Muscle of leg (tissue), 11 donors: ENCODE results near the gene CCDC50. TPM values are rescaled to one million over a fixed set of nuclear protein-coding genes. Genes with fewer than 3 reads are reported as not detected.

ENCODE experiments used
- DNase-seq: peaks from one replicate; pipeline ENCODE4 v3.0.0; 2013
- H3K27ac ChIP-seq: one replicate; pipeline ENCODE4 v1.5.1; 2013; ENCODE audit warnings: mild to moderate bottlenecking, low read length, control low read depth
- H3K27me3 ChIP-seq: one replicate; pipeline ENCODE4 v1.6.1; 2013; ENCODE audit warnings: low read length; ENCODE audit not compliant: control insufficient read depth, insufficient read depth
- H3K36me3 ChIP-seq: one replicate; pipeline ENCODE4 v1.6.1; 2013; ENCODE audit warnings: low read length; ENCODE audit not compliant: control insufficient read depth, insufficient read depth
- H3K4me1 ChIP-seq: one replicate; pipeline ENCODE4 v1.6.1; 2013; ENCODE audit warnings: low read length; ENCODE audit not compliant: control insufficient read depth, insufficient read depth
- H3K4me3 ChIP-seq: one replicate; pipeline ENCODE4 v1.5.1; 2013; ENCODE audit warnings: low read length, control low read depth
- H3K9me3 ChIP-seq: replicated peaks from 2 replicates; pipeline ENCODE4 v1.6.1; 2013; ENCODE audit warnings: low read depth, low read length; ENCODE audit not compliant: control insufficient read depth
- WGBS: methylation state at CpG from one replicate; pipeline ENCODE4 v1.1.5; 2013; ENCODE audit warnings: missing lambda C conversion rate; ENCODE audit not compliant: insufficient coverage; 5-methylcytosine and 5-hydroxymethylcytosine counted together
- polyA plus RNA-seq, 8 donors: library from polyadenylated mRNA; unstranded; fragments of 120-200 nt; gene quantifications; one replicate each; pipeline versions ENCODE4 v1.2.1 to v1.2.3, GENCODE V29; 2013; ENCODE audit warnings: inconsistent platforms in 1 of 8, low replicate concordance in 1 of 8; ENCODE audit not compliant: insufficient read length in 8 of 8, insufficient read depth in 1 of 8
- total RNA-seq: library from RNA; stranded (reverse); fragments of 120-200 nt; gene quantifications from one replicate; pipeline ENCODE4 v1.2.4, GENCODE V29; 2013

Gene CCDC50
- total and polyA plus RNA-seq, 9 donors = 22.5 to 32.4 (median 26.0) TPM

DNA sequence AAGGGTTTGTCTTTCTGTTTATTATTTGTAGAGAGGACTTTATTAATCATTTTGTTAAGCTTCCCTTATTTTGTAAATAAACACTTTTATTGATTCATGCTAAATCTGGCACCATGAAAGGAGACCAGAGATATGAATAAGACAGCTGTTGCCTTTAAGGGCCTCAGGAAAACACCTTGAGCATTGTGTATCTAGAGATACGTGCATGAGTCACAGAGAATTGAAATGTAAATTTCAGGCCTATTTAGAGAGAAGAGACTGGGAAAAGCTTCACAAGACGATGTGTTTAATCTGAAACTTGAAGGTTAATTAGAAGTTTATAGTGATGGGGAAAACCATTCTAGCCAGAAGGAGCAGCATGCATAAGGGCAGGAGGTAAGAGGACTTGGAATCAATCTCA, 29.7 kb downstream of the CCDC50 start:
- Histone ChIP-seq H3K4me1 (peaks cover 2% of the 10 kb centered on the region), H3K36me3 (peaks cover 27% of the 10 kb centered on the region), H3K9me3 (no peaks in the 10 kb centered on the region)

DNA sequence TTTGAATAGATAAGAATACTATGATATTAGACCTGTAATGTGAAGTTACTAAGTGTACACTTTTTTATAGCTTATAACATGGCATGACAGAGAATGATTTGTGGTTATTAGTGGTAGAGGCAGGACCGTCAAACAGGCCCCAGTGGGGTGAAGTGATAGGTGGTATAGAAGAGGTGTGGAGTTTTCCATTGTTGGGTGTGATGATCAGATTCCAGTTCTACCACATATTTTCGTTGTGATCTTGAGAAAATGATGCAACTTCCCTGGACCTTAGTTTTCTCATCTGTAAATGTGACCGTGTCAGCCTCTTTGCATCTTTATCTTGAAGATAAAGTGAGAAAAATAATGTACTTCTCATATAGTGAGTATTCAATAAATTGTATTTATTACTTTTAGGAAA, 31.4 kb downstream of the CCDC50 start:
- Histone ChIP-seq H3K4me1 (peaks cover 2% of the 10 kb centered on the region), H3K27me3 (no peaks in the 10 kb centered on the region), H3K9me3 (no peaks in the 10 kb centered on the region), H3K27ac (no peak overlapping the region), H3K36me3 (peaks cover 29% of the 10 kb centered on the region), H3K4me3 (no peak overlapping the region)
- no peak for DNase-seq
- 75% methylated on average over 1 of the region's 3 CpGs for WGBS

More for the DNA sequence above, 29.7 kb downstream of the CCDC50 start:
- DNase-seq = no peak
- Histone ChIP-seq H3K27me3 (no peaks in the 10 kb centered on the region), H3K27ac (no peak overlapping the region), H3K4me3 (no peak overlapping the region)
- WGBS = 88% methylated on average over 2 of the region's 2 CpGs

DNA sequence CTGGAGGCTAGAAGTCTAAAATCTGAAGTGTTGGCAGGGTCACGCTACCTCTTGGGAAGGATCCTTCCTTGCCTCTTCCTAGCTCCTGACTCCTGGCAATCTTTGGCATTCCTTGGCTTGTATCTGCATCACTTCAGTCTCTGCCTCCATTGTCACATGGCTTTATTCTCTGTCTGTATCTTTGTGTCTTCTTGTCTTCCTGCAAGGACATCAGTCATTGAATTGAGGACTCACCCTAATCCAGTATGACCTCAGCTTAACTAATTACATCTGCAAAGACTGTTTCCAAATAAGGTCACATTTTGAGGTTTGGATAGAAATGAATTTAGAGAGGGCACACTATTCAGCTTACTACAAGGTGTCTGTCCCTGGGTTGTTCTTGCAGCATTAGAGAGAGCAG, 32.3 kb downstream of the CCDC50 start:
- peaks cover 32% of the 10 kb centered on the region for H3K36me3 ChIP-seq
- H3K27ac ChIP-seq = no peak overlapping the region
- H3K4me3 ChIP-seq = no peak overlapping the region
- 100% methylated on average over 1 of the region's 1 CpG for WGBS
- H3K27me3 ChIP-seq = no peaks in the 10 kb centered on the region
- DNase-seq = no peak
- H3K4me1 ChIP-seq = peaks cover 2% of the 10 kb centered on the region
- H3K9me3 ChIP-seq = no peaks in the 10 kb centered on the region

DNA sequence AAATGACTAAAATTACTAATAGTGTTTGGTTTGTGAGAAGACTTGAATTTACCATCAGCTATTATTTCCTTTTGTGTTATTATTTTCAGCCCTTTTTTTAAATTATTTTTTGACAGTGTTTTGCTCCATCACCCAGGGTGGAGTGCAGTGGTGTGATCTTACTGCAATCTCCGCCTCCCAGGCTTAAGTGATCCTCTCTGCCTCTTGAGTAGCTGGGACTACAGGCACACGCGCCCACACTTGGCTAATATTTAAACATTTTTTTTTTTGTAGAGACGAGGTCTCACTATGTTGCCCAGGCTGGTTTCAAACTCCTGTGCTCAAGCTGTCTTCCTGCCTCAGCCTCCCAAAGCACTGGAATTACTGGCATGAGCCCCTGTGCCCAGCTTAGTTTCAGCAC, 32.8 kb downstream of the CCDC50 start:
- no peak overlapping the region for H3K4me3 ChIP-seq
- H3K27me3 ChIP-seq = no peaks in the 10 kb centered on the region
- no peak overlapping the region for H3K27ac ChIP-seq
- H3K4me1 ChIP-seq = no peaks in the 10 kb centered on the region
- peaks cover 31% of the 10 kb centered on the region for H3K36me3 ChIP-seq
- no peak for DNase-seq
- WGBS = 85% methylated on average over 1 of the region's 4 CpGs
- H3K9me3 ChIP-seq = no peaks in the 10 kb centered on the region

DNA sequence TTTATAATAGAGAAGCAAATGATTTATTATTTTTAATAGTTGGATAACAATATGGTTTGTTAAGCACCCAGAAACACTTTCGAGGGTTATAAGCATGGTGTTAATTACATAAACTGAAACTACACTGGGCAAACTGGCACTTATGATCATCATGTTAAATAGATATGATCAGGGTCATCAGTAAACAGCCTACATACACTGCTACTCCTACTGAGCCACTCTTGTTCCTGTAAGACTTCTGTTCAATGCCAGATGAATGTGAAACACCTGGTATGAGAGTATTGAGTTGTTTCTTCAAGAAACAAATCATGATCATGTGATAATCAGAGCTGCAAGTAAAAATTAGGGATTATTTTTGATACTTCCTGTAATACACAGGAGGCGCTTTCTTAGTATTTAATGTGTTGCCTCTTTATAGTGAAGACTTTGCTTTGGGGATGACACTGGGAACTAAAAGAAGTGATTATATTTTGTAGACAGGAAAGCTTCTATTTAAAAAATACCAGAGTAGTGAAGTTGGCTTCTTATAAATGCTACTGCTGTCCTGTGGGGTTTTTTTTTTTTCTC, 33.4 kb downstream of the CCDC50 start:
- no peak for DNase-seq
- Histone ChIP-seq H3K4me1 (no peaks in the 10 kb centered on the region), H3K27me3 (no peaks in the 10 kb centered on the region), H3K4me3 (no peak overlapping the region), H3K9me3 (no peaks in the 10 kb centered on the region), H3K27ac (no peak overlapping the region), H3K36me3 (peaks cover 28% of the 10 kb centered on the region)
- no CpG with 5 or more reads among the region's 2 CpGs for whole genome bisulfite sequencing

DNA sequence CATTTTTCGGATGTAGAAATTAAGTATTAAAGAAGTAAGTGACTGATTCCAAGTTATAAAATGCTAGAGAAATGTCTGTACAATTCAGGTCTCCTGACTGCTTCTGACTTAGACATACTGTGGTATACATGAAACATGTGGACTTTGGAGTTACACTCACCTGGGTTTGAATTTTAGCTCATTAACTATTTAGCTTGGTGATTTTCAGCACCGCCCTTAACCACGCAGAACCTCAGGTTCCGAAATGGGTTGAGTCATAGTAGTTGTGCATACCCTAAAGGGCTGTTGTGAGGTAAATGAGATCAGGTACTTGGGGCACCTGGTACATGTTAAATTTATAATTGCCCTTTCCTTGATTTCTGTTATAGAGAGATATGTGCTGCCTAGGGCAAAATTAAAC, 34.0 kb downstream of the CCDC50 start:
- H3K4me1 ChIP-seq = no peaks in the 10 kb centered on the region
- peaks cover 25% of the 10 kb centered on the region for H3K36me3 ChIP-seq

DNA sequence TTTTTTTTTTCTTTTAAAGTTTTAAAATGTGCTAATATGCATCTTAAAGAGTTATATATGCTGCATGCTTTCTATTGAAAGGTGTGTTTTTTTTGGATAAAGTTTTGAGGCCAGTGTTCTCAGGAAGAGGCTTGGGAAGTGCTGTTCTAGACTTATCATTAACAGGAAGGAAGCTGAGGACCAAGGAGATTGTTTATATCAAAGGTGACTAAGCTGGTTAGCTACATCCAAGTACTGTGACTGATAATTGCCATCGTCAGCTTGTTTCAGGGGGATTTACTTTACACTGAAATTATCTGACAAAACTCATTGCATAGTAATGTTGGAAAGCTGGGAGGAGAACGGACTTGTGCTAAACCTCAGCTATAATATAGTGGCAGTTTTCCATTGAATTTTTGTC, 37.5 kb downstream of the CCDC50 start:
- H3K36me3 ChIP-seq = peaks cover 29% of the 10 kb centered on the region
- no peak for DNase-seq
- H3K27ac ChIP-seq = no peak overlapping the region
- H3K27me3 ChIP-seq = no peaks in the 10 kb centered on the region
- no peaks in the 10 kb centered on the region for H3K9me3 ChIP-seq
- H3K4me1 ChIP-seq = no peaks in the 10 kb centered on the region
- no CpG with 5 or more reads among the region's 2 CpGs for WGBS
- no peak overlapping the region for H3K4me3 ChIP-seq

More for the DNA sequence above, 34.0 kb downstream of the CCDC50 start:
- no peaks in the 10 kb centered on the region for H3K27me3 ChIP-seq
- WGBS = no CpG with 5 or more reads among the region's 4 CpGs
- no peaks in the 10 kb centered on the region for H3K9me3 ChIP-seq
- DNase-seq = no peak
- H3K4me3 ChIP-seq = no peak overlapping the region
- H3K27ac ChIP-seq = no peak overlapping the region

DNA sequence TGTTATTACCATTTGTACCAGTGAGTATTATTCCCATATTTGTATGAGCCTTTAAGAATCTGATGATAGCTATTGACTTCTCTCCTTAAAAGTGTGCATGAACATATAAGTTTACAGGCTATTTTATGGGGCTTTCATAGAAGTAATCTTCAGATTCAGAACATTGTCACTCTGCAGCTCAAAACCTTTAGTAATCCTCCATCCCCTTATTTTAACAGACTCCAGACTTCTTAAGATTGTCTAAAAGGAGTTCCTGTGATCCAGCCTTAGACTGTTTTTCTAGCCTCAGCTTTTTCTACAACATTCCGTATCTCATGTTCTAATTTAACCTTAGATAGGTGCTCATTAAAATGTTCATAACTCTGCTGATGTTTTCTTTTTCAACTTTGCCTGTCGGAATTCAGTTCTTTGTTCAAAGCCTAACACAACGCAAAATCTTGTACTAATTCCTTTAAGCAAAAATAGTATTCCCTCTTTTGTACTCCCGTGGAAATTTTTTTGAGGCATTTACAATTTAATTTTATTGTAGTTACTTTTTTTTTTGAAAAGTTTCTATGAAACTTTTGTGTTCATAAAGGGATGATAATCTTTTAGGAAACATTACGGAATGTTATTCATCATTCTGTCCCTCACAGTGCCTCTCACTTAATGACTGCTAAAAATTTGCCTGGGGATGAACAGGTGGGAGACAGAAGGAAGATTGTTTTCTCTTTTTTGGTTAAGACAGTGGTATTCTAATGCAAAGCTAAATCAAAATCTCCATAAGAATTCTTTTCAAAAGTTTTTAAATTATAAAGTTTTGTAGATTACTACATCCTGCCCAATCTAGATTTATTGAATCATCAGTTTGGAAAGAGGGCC, 39.8 kb downstream of the CCDC50 start:
- DNase-seq = no peak
- H3K27ac ChIP-seq = no peak overlapping the region
- 100% methylated on average over 1 of the region's 5 CpGs for WGBS
- no peaks in the 10 kb centered on the region for H3K27me3 ChIP-seq
- H3K4me3 ChIP-seq = no peak overlapping the region
- H3K36me3 ChIP-seq = peaks cover 20% of the 10 kb centered on the region
- H3K4me1 ChIP-seq = no peaks in the 10 kb centered on the region
- H3K9me3 ChIP-seq = no peaks in the 10 kb centered on the region

DNA sequence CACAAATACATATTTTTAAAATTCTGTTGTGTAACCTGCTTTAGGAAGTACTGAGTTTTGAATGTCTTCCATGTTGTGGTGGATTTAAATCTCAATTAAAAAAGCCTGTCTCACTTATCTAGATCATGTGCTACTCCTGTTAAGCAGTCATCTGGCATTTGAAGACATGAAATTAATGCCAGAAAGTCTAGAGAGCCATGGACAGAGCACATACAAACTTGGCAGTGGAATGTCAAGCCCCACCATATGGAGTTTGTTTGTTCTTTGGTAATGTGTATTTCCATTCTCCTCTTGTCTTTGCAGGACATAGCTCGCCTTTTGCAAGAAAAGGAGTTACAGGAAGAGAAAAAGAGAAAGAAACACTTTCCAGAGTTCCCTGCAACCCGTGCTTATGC, 40.4 kb downstream of the CCDC50 start:
- Histone ChIP-seq H3K27ac (no peak overlapping the region), H3K9me3 (no peaks in the 10 kb centered on the region), H3K27me3 (no peaks in the 10 kb centered on the region), H3K4me1 (no peaks in the 10 kb centered on the region), H3K4me3 (no peak overlapping the region), H3K36me3 (peaks cover 19% of the 10 kb centered on the region)
- WGBS = no CpG with 5 or more reads among the region's 2 CpGs
- no peak for DNase-seq

DNA sequence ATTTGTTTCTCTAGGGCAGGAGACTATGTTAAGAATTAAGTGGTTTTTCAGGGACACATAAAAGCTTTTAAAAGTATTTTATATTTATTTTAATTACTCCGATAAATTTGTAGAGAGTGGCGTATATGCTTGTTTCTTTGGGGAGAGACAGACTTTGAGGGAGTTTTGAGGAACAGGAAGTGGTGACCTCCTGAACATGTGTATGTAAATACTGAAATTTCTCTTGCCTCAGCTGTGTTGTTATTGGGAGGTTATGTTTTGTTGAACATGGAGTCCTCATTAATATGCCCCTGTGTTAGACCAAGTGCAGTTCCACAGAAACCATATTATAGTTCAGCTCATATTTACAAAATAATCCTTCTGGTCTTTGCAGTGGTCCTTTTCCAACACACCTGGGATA, 42.9 kb downstream of the CCDC50 start:
- Histone ChIP-seq H3K36me3 (peaks cover 19% of the 10 kb centered on the region), H3K4me3 (no peak overlapping the region), H3K4me1 (no peaks in the 10 kb centered on the region), H3K9me3 (no peaks in the 10 kb centered on the region), H3K27ac (no peak overlapping the region), H3K27me3 (no peaks in the 10 kb centered on the region)
- WGBS = 75% methylated on average over 1 of the region's 2 CpGs
- DNase-seq = peak; percentile 13
